Measurements from ENCODE around the gene PLXNA4.

DNA sequence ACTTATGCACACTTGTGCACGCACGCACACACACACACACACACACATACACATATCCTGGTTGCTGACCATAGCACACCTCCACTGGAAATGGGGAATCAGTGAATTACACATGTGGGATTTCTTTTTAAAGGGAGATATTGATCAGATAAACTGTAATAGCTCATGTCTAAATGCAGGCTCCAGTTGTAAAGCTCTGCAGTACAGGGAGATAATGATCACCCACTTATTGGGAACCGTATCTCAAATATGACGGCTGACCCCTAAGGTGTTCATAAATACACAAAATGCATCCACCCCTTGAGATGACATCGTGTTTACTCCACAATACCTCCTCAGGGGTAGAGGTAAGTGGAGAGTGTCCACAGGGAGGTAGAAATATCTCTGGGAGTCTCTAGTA is 79.2 kb downstream of the PLXNA4 start:
- TF ChIP-seq, protein P1, sequence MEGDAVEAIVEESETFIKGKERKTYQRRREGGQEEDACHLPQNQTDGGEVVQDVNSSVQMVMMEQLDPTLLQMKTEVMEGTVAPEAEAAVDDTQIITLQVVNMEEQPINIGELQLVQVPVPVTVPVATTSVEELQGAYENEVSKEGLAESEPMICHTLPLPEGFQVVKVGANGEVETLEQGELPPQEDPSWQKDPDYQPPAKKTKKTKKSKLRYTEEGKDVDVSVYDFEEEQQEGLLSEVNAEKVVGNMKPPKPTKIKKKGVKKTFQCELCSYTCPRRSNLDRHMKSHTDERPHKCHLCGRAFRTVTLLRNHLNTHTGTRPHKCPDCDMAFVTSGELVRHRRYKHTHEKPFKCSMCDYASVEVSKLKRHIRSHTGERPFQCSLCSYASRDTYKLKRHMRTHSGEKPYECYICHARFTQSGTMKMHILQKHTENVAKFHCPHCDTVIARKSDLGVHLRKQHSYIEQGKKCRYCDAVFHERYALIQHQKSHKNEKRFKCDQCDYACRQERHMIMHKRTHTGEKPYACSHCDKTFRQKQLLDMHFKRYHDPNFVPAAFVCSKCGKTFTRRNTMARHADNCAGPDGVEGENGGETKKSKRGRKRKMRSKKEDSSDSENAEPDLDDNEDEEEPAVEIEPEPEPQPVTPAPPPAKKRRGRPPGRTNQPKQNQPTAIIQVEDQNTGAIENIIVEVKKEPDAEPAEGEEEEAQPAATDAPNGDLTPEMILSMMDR (IDR thresholded peaks at IDR 0.05): no peak
- no peak for TF ChIP-seq EZH2 (IDR thresholded peaks at IDR 0.05; ENCODE audit: borderline replicate concordance, insufficient read depth, low read depth, low read length, poor library complexity, severe bottlenecking)

Measured in B cell (primary cell).